Endothelial cell of umbilical vein (primary cell): ENCODE results near the gene AK9. TPM values are rescaled to one million over a fixed set of nuclear protein-coding genes. Genes with fewer than 3 reads are reported as not detected.

Experiments used
- BruUV-seq: library from RNA; stranded (reverse); fragments of 400-500 nt; replicated peaks from 2 replicates; lab custom pipeline; 2021; lab: Mats Ljungman, UMichigan
- CTCF ChIA-PET: fragments of 300-600, 350-600 bp; sonication (Branson Sonifier 250); formaldehyde crosslinking; loops from one replicate; lab custom pipeline; 2021; ENCODE audit warnings: antibody characterized with exemption, inconsistent platforms; lab: Charles Lee
- POLR2A ChIA-PET: fragments of 300-600, 350-600 bp; sonication (Branson Sonifier 250); formaldehyde crosslinking; loops from one replicate; lab custom pipeline; 2021; ENCODE audit warnings: antibody characterized with exemption, inconsistent platforms; lab: Charles Lee
- DNase-seq: peaks from one replicate; pipeline ENCODE4 v3.0.0-alpha.2; 2011; ENCODE audit warnings: low read depth, low spot score
- FAIRE-seq: peaks from 2 replicates; lab custom pipeline; 2011; peaks lifted over from hg19 to GRCh38; lab: Jason Lieb, UNC
- H2AFZ ChIP-seq: 2 replicates; pipeline ENCODE4 v1.6.0; 2012; ENCODE audit warnings: low read depth, low read length, control low read depth, inconsistent platforms
- H3K27ac ChIP-seq: 2 replicates; pipeline ENCODE4 v1.5.1; 2011; ENCODE audit warnings: low read depth, mild to moderate bottlenecking, control low read depth, low read length, moderate library complexity; ENCODE audit not compliant: insufficient read depth
- H3K27me3 ChIP-seq, 2 experiments: 2 replicates each; pipeline versions ENCODE4 v1.6.0 to v1.6.1; 2011; ENCODE audit warnings: low read length in 2 of 2, mixed read lengths in 1 of 2; ENCODE audit not compliant: control insufficient read depth in 2 of 2, insufficient read depth in 2 of 2
- H3K36me3 ChIP-seq, 2 experiments: 2 replicates in 1 of 2; 3 replicates in 1 of 2; pipeline ENCODE4 v1.5.1; 2011; ENCODE audit warnings: low read length in 2 of 2, mild to moderate bottlenecking in 1 of 2, moderate library complexity in 1 of 2; ENCODE audit not compliant: control insufficient read depth in 2 of 2, insufficient read depth in 2 of 2; ENCODE audit errors: extremely low read depth in 1 of 2
- H3K4me1 ChIP-seq: 3 replicates; pipeline ENCODE4 v1.5.1; 2011; ENCODE audit warnings: mild to moderate bottlenecking, low read length; ENCODE audit not compliant: control insufficient read depth, insufficient read depth; ENCODE audit errors: extremely low read depth
- H3K4me2 ChIP-seq: 2 replicates; pipeline ENCODE4 v1.6.1; 2011; ENCODE audit warnings: low read length, control low read depth, mixed read lengths; ENCODE audit not compliant: insufficient read depth
- H3K4me3 ChIP-seq, 3 experiments: fragments of 200-600 bp in 1 of 3; sonication (generic), shearing (Covaris generic) in 1 of 3; replicated peaks in 1 of 3; 2 replicates each; pipeline ENCODE4 v1.5.1; 2011 to 2016; ENCODE audit warnings: control low read depth in 3 of 3, low read length in 3 of 3, mild to moderate bottlenecking in 2 of 3, inconsistent platforms in 1 of 3, low read depth in 1 of 3, moderate library complexity in 1 of 3; ENCODE audit not compliant: insufficient read depth in 1 of 3
- H3K79me2 ChIP-seq: 2 replicates; pipeline ENCODE4 v1.6.0; 2012; ENCODE audit warnings: low read length, inconsistent platforms; ENCODE audit not compliant: control insufficient read depth, insufficient read depth
- H3K9ac ChIP-seq: replicated peaks from 2 replicates; pipeline ENCODE3; 2011; ENCODE audit warnings: low read length, control low read depth; ENCODE audit not compliant: insufficient read depth; ENCODE audit errors: extremely low read depth
- H3K9me1 ChIP-seq: replicated peaks from 3 replicates; pipeline ENCODE4 v1.6.0; 2011; ENCODE audit warnings: mild to moderate bottlenecking, low read length; ENCODE audit not compliant: control insufficient read depth, insufficient read depth; ENCODE audit errors: extremely low read depth
- H3K9me3 ChIP-seq: replicated peaks from 2 replicates; pipeline ENCODE4 v1.5.1; 2012; ENCODE audit warnings: low read length, inconsistent platforms; ENCODE audit not compliant: control insufficient read depth, insufficient read depth
- H4K20me1 ChIP-seq: replicated peaks from 2 replicates; pipeline ENCODE3; 2011; ENCODE audit warnings: mild to moderate bottlenecking, low read length; ENCODE audit not compliant: control insufficient read depth, insufficient read depth; ENCODE audit errors: extremely low read depth
- CTCF ChIP-seq, 2 donors: IDR thresholded peaks; 1 replicate in 1 of 2; 2 replicates in 1 of 2; pipeline ENCODE4 v1.5.1; 2011; ENCODE audit warnings: low read length in 2 of 2, mild to moderate bottlenecking in 2 of 2, moderate library complexity in 2 of 2, control low read depth in 1 of 2, inconsistent platforms in 1 of 2, low read depth in 1 of 2; ENCODE audit not compliant: insufficient read depth in 1 of 2; ENCODE audit errors: extremely low read depth in 1 of 2
- EZH2 ChIP-seq: IDR thresholded peaks from 2 replicates; pipeline ENCODE4 v1.6.1; 2012; ENCODE audit warnings: borderline replicate concordance, low read depth, mild to moderate bottlenecking, moderate library complexity, low read length, inconsistent platforms; ENCODE audit not compliant: severe bottlenecking
- FOS ChIP-seq: IDR thresholded peaks from 2 replicates; pipeline ENCODE4 v1.6.1; 2011; ENCODE audit warnings: mild to moderate bottlenecking, low read length, moderate library complexity, borderline replicate concordance; ENCODE audit not compliant: insufficient read depth
- GATA2 ChIP-seq: IDR thresholded peaks from 2 replicates; pipeline ENCODE4 v1.7.0; 2011; ENCODE audit warnings: low read depth, mild to moderate bottlenecking, moderate library complexity, mixed read lengths, low read length; ENCODE audit not compliant: insufficient read length, insufficient read depth
- MAX ChIP-seq: IDR thresholded peaks from 2 replicates; pipeline ENCODE4 v1.6.1; 2011; ENCODE audit not compliant: insufficient read depth, insufficient read length
- MYC ChIP-seq: IDR thresholded peaks from one replicate; pipeline ENCODE4 v1.6.1; 2011; ENCODE audit warnings: mild to moderate bottlenecking, low read depth, low read length
- POLR2AphosphoS5 ChIP-seq: IDR thresholded peaks from 2 replicates; pipeline ENCODE4 v1.6.1; 2012; ENCODE audit warnings: low read depth, mild to moderate bottlenecking, control low read depth, low read length, moderate library complexity; ENCODE audit not compliant: insufficient read depth
- dilution Hi-C: fragments of 300-500 bp; cut with MboI; formaldehyde crosslinking; loops from one replicate; pipeline ENCODE4 v1.15.0; 2019; ENCODE audit warnings: low sequenced_read_pairs; ENCODE audit not compliant: extremely low pct_ligation_motif_present
- intact Hi-C: fragments of 100-400 bp; cut with micrococcal nuclease; formaldehyde crosslinking; loops from one replicate; pipeline ENCODE4 v1.10.0; 2022
- polyA plus RNA-seq, 4 experiments: library from polyadenylated mRNA; depleted of rRNA in 3 of 4; stranded (reverse) in 3 of 4; unstranded in 1 of 4; fragments of >200 nt; gene quantifications; 2 replicates each; pipeline versions ENCODE4 v1.2.1 to v1.2.3, GENCODE V29; 2011 to 2012; ENCODE audit warnings: missing spikeins in 1 of 4
- total RNA-seq: library from RNA; stranded (reverse); gene quantifications from 2 replicates; pipeline ENCODE4 v1.2.3, GENCODE V29; 2021

Gene AK9
- total and polyA plus RNA-seq, 2 donors (not counting 3 experiments of a cell fraction or from before 2014, with no cell fraction given): 1.4 to 3.2 TPM

GRCh38 chr6:109457562-109457996 is 233.4 kb downstream of the AK9 start:
- dilution Hi-C loops: no loop called here
- no peaks in the 10 kb centered on the region for H4K20me1 ChIP-seq
- no peaks in the 10 kb centered on the region for H3K9me1 ChIP-seq
- H3K9ac ChIP-seq: no peak overlapping the region
- CTCF ChIA-PET: interaction anchor here (1.1 to 1.2 kb wide), 2 partner anchors 11 to 16 kb away, joined by 3 to 5 read pairs; partner anchors contain the start of gene SMPD2
- no TSS peak for BruUV-seq
- intact Hi-C loops: no loop called here
- TF ChIP-seq MYC (no peak), GATA2 (no peak), FOS (no peak), POLR2AphosphoS5 (no peak), CTCF (IDR thresholded peaks at IDR 0.05; ENCODE audit: extremely low read depth in 1 of 2, insufficient read depth in 1 of 2, low read depth in 1 of 2, low read length in 2 of 2) (no peak), EZH2 (no peak), MAX (no peak)
- H3K36me3 ChIP-seq: peaks cover 3 to 4% of the 10 kb centered on the region in 2 experiments
- no peaks in the 10 kb centered on the region for H3K9me3 ChIP-seq
- peaks cover 7% of the 10 kb centered on the region for H3K4me1 ChIP-seq
- H3K27ac ChIP-seq: no peak overlapping the region
- H2AFZ ChIP-seq: no peak overlapping the region
- POLR2A ChIA-PET: interaction anchor here (0.6 kb wide), 1 partner anchor 1323 kb away, joined by 5 read pairs; no protein-coding TSS in a partner anchor
- FAIRE-seq (no peak), DNase-seq (no peak)
- H3K27me3 ChIP-seq: no peaks in the 10 kb centered on the region
- no peaks in the 10 kb centered on the region for H3K79me2 ChIP-seq
- no peak overlapping the region for H3K4me3 ChIP-seq
- H3K4me2 ChIP-seq: no peak overlapping the region
